Neutrophil (primary cell): ENCODE measurements around the gene METTL3.
A peak's percentile ranks its signal among the peaks of the same experiment; 100 is the strongest.

Experiments
- H3K27ac ChIP-seq: fragments of 200-600 bp; sonication (generic); 2 replicates; pipeline ENCODE4 v1.5.1; 2016; ENCODE audit warnings: mild to moderate bottlenecking, moderate library complexity
- H3K27me3 ChIP-seq: fragments of 200-600 bp; sonication (generic); 2 replicates; pipeline ENCODE4 v1.6.0; 2016; ENCODE audit warnings: mild to moderate bottlenecking
- H3K36me3 ChIP-seq: fragments of 200-600 bp; sonication (generic); 2 replicates; pipeline ENCODE4 v1.5.1; 2017
- H3K4me1 ChIP-seq, 2 experiments: fragments of 200-600 bp in 1 of 2; sonication (generic) in 1 of 2; 1 replicate in 1 of 2; 2 replicates in 1 of 2; pipeline versions ENCODE4 v1.5.1 to v1.6.1; 2013 to 2016; ENCODE audit warnings: low read depth in 1 of 2, low read length in 1 of 2, mild to moderate bottlenecking in 1 of 2, moderate library complexity in 1 of 2; ENCODE audit not compliant: control insufficient read depth in 1 of 2, insufficient read depth in 1 of 2
- H3K4me3 ChIP-seq, 2 experiments: fragments of 200-600 bp in 1 of 2; sonication (generic) in 1 of 2; 1 replicate in 1 of 2; 2 replicates in 1 of 2; pipeline ENCODE4 v1.5.1; 2013 to 2016; ENCODE audit warnings: low read depth in 1 of 2, low read length in 1 of 2, mild to moderate bottlenecking in 1 of 2, moderate library complexity in 1 of 2
- H3K9me3 ChIP-seq: fragments of 200-600 bp; sonication (generic); 2 replicates; pipeline ENCODE4 v1.5.1; 2016
- CTCF ChIP-seq: fragments of 200-600 bp; sonication (generic); IDR thresholded peaks from 2 replicates; pipeline ENCODE4 v1.5.1; 2016; ENCODE audit warnings: antibody characterized with exemption

METTL3 gene

GRCh38 chr14:21528381-21529348 lies 17.5 kb upstream of the METTL3 start:
- H3K4me1 ChIP-seq: peaks cover 33 to 37% of the 10 kb centered on the region in 2 experiments
- H3K27ac ChIP-seq: peak overlapping the region; percentile 42
- H3K4me3 ChIP-seq: no peak overlapping the region
- no peaks in the 10 kb centered on the region for H3K36me3 ChIP-seq
- H3K27me3 ChIP-seq: peaks cover 37% of the 10 kb centered on the region
- no peak for TF ChIP-seq CTCF
- H3K9me3 ChIP-seq: no peaks in the 10 kb centered on the region

- H3K4me1 ChIP-seq: peaks cover 33 to 37% of the 10 kb centered on the region in 2 experiments
- no peaks in the 10 kb centered on the region for H3K36me3 ChIP-seq
- H3K27ac ChIP-seq: peak overlapping the region; percentile 14
- H3K27me3 ChIP-seq: peaks cover 46% of the 10 kb centered on the region
- no peak for TF ChIP-seq CTCF
- peak overlapping the region; percentile 47 to 64 for H3K4me3 ChIP-seq
- no peaks in the 10 kb centered on the region for H3K9me3 ChIP-seq
Observed at GRCh38 chr14:21527318-21527679, 16.2 kb upstream of the METTL3 start.

- H3K27ac ChIP-seq: peak overlapping the region; percentile 14
- H3K4me1 ChIP-seq: peaks cover 33 to 37% of the 10 kb centered on the region in 2 experiments
- H3K36me3 ChIP-seq: no peaks in the 10 kb centered on the region
- TF ChIP-seq CTCF: no peak
- H3K9me3 ChIP-seq: no peaks in the 10 kb centered on the region
- H3K4me3 ChIP-seq: peak overlapping the region; percentile 47 to 64
- peaks cover 51% of the 10 kb centered on the region for H3K27me3 ChIP-seq
Observed at GRCh38 chr14:21526672-21527317, 15.7 kb upstream of the METTL3 start.

- H3K4me1 ChIP-seq: peaks cover 33 to 37% of the 10 kb centered on the region in 2 experiments
- no peaks in the 10 kb centered on the region for H3K9me3 ChIP-seq
- H3K36me3 ChIP-seq: no peaks in the 10 kb centered on the region
- peak within 1 kb of the TSS; percentile 47 to 64 for H3K4me3 ChIP-seq
- TF ChIP-seq CTCF: no peak
- H3K27me3 ChIP-seq: peaks cover 57% of the 10 kb centered on the region
- peak within 1 kb of the TSS; percentile 14 for H3K27ac ChIP-seq
Observed at GRCh38 chr14:21525962-21526671, 15.0 kb upstream of the METTL3 start, which contains the start of gene SALL2. SALL2 (minus strand) TSS chr14:21526346; CDS start chr14:21526127, 219 bp downstream.

GRCh38 chr14:21525571-21525961 lies 14.4 kb upstream of the METTL3 start:
- peak overlapping the region; percentile 47 to 64 for H3K4me3 ChIP-seq
- no peaks in the 10 kb centered on the region for H3K36me3 ChIP-seq
- no peak for TF ChIP-seq CTCF
- H3K27ac ChIP-seq: no peak overlapping the region
- peaks cover 63% of the 10 kb centered on the region for H3K27me3 ChIP-seq
- peaks cover 33 to 37% of the 10 kb centered on the region in 2 experiments for H3K4me1 ChIP-seq
- no peaks in the 10 kb centered on the region for H3K9me3 ChIP-seq
